ENCODE measurements around the gene HSD17B4. TPM values are rescaled to one million over a fixed set of nuclear protein-coding genes. Genes with fewer than 3 reads are reported as not detected.

The HSD17B4 gene
- total RNA-seq, 1 experiment from 2014 or later: 107 TPM

- Histone ChIP-seq H3K27me3 (ENCODE audit: control insufficient read depth, insufficient read depth, low read length) (no peaks in the 10 kb centered on the region), H3K4me3 (ENCODE audit: low read depth in 2 of 2, low read length in 2 of 2) (no peak overlapping the region), H3K27ac (ENCODE audit: low read length) (no peak overlapping the region), H3K9me3 (ENCODE audit: control insufficient read depth, insufficient read depth, low read depth, low read length) (no peaks in the 10 kb centered on the region), H3K36me3 (ENCODE audit: control insufficient read depth, insufficient read depth, low read length) (no peaks in the 10 kb centered on the region), H3K4me1 (ENCODE audit: control insufficient read depth, insufficient read depth, low read length) (no peaks in the 10 kb centered on the region)
- in situ Hi-C loops (cut with HindIII; ENCODE audit: low pct_unique_long_range_greater_than_20kb, low sequenced_read_pairs): no loop called here
- no peak for TF ChIP-seq TCF7L2 (IDR thresholded peaks at IDR 0.05; ENCODE audit: low read depth, low read length)
- TF ChIP-seq REST (IDR thresholded peaks at IDR 0.05; ENCODE audit: insufficient read depth in 1 of 2, low read depth in 2 of 2, low read length in 1 of 2): no peak
- no peak for TF ChIP-seq CTCF (IDR thresholded peaks at IDR 0.05)
- no peak for TF ChIP-seq POLR2AphosphoS5 (IDR thresholded peaks at IDR 0.05; ENCODE audit: low read depth, low read length)
- TF ChIP-seq SIN3A (IDR thresholded peaks at IDR 0.05; ENCODE audit: borderline replicate concordance, insufficient read depth, low read depth, low read length): no peak
- intact Hi-C loops (cut with micrococcal nuclease; ENCODE audit: unreplicated experiment): no loop called here
- ATAC-seq: peak; percentile 38; the same call in 1 of the 2 replicates
- CTCF ChIA-PET: no interaction called here
- POLR2A ChIA-PET: no interaction called here
- BruUV-seq (replicated peaks): no TSS peak
- DNase-seq (ENCODE audit: low read depth, low spot score): no peak
Measured at GRCh38 chr5:119537704-119538103, 85.4 kb downstream of the HSD17B4 start.

GRCh38 chr5:119541716-119542115 lies 89.4 kb downstream of the HSD17B4 start:
- BruUV-seq (replicated peaks): no TSS peak
- TF ChIP-seq POLR2AphosphoS5 (IDR thresholded peaks at IDR 0.05; ENCODE audit: low read depth, low read length) (no peak), TCF7L2 (IDR thresholded peaks at IDR 0.05; ENCODE audit: low read depth, low read length) (no peak), REST (IDR thresholded peaks at IDR 0.05; ENCODE audit: insufficient read depth in 1 of 2, low read depth in 2 of 2, low read length in 1 of 2) (no peak)
- no peaks in the 10 kb centered on the region for H3K4me1 ChIP-seq (ENCODE audit: control insufficient read depth, insufficient read depth, low read length)
- POLR2A ChIA-PET: no interaction called here
- H3K27me3 ChIP-seq (ENCODE audit: control insufficient read depth, insufficient read depth, low read length): no peaks in the 10 kb centered on the region
- H3K27ac ChIP-seq (ENCODE audit: low read length): no peak overlapping the region
- no peaks in the 10 kb centered on the region for H3K36me3 ChIP-seq (ENCODE audit: control insufficient read depth, insufficient read depth, low read length)
- CTCF ChIA-PET: no interaction called here
- ATAC-seq (no peak), DNase-seq (ENCODE audit: low read depth, low spot score) (no peak)
- no peak overlapping the region for H3K4me3 ChIP-seq (ENCODE audit: low read depth in 2 of 2, low read length in 2 of 2)
- in situ Hi-C loops (cut with HindIII; ENCODE audit: low pct_unique_long_range_greater_than_20kb, low sequenced_read_pairs) (no loop called here), intact Hi-C loops (cut with micrococcal nuclease; ENCODE audit: unreplicated experiment) (no loop called here)
- H3K9me3 ChIP-seq (ENCODE audit: control insufficient read depth, insufficient read depth, low read depth, low read length): no peaks in the 10 kb centered on the region
